DLD1 (cell line): ENCODE results near the gene FRMPD2.

Experiments
- in situ Hi-C: cut with HindIII; loops from 2 replicates; pipeline ENCODE4 v1.10.0; 2017; ENCODE audit warnings: low sequenced_read_pairs

FRMPD2 gene

DNA sequence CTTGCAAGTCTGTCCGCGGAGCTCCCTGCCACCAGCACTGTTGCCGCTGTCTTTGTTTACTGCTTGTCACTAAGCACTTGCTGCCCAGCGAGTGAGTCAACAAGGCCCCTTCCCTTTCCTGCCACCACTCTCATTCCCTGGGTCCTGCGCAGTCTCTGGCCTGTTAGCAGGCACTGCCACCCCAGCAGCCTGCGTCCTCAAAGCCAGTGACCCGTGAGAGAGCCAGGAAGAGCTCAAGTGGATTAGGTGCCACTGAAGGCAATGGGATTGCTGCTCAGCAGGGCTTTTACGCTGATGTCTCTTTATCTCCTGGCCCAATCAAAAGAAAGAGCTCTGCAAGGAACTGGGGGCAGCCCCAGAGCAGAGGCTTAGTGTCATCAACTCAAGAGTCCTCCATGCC, at the start of gene FRMPD2:
Gene FRMPD2 (minus strand): TSS at position 61 of the 400 bp plus-strand sequence. CDS start 129 bp downstream, outside the sequence.
- in situ Hi-C loops, result no loop called here

GRCh38 chr10:48322017-48322416, 47.5 kb upstream of the FRMPD2 start:
- in situ Hi-C loops, result no loop called here

DNA sequence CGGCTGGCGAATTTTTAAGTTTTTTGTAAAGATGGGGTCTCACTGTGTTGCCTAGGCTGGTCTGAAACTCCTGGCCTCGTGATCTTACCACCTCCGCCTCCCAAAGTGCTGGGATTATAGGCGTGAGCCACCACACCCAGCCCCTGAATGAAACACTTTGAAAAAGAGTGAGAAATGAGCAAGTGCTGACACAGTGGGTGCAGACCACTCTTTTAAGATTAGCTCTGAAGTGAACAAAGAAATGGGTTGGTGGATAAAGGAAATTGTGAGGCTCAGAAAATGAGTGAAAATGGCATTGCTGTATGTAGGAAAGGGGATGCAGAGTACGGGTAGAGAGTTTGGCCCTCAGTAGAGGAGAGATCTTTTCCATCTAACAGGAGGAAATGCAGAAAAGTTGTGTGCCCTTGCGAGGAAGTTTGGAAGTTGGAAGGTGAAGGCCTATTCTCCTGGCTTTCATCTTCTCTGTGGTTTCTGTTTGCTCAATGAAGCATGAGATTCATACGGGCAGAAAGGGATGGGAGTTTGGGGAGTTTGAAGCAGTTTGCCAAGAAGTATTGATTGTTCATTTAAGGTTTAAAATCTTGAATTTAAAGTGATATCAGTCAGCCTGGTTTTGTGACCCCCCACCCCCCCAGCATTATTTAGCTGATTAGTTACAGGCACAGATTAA, 43.0 kb upstream of the FRMPD2 start:
- in situ Hi-C loops, result no loop called here

- in situ Hi-C loops, result no loop called here
These were observed 41.7 kb upstream of the FRMPD2 start for GRCh38 chr10:48316236-48316635.

DNA sequence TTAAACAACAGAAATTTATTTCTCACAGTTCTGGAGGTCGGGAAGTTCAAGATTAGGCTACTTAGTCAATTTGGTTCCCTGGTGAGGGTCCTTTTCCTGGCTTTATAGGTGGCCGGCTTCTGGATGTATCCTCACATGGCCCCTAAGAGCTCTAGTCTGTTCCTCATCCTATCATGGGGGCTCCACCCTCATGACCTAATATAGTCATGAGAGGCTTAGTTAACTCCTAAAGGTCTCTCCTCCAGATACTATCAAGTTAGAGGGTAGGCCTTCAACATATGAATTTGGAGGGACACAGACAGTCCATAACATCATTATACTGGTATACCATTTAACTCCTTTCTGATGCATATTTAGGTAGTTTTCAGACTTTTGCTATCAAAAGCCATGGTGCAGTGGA, 39.6 kb upstream of the FRMPD2 start:
- in situ Hi-C loops, result no loop called here

DNA sequence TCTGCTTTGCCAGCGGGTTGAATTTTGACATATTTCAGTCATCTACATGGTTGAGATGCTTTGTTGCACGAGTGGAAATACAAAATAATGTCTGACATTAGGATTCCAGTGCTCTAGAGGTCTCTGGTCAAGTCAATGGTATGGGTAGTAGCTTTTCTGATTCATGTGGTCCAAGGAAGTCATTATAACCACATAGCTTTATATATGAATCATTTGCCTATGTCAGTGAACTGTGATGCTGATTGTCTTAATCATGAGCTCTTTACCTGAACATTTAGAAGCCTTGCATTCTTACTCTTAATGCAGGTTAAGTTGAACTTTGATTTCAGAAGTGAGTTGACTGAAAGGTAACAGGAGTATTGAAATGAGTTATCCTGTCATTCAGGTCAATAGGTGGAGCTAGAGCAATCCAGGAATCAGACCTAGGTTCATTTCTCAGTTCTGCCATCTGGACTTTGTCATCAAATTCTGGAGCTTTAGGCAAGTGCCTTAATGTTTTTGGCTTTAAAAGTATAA, 35.3 kb upstream of the FRMPD2 start:
- in situ Hi-C loops, result no loop called here

DNA sequence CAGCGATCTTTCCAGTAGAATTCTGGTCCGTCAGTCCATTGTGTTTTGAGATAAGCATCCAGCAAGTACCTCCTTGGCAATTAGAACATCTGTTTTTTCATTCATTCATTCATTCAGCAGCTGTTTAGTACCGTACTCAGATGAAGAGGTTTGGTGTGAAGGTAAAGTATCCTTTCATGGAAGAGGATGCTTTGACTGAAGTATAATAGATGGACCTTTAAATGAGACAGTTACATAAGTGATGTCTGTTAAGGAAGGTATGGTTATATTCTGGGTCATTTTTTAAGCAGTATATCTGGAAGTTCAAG, 33.2 kb upstream of the FRMPD2 start:
- in situ Hi-C loops, result no loop called here

GRCh38 chr10:48306870-48307710, 32.6 kb upstream of the FRMPD2 start:
- in situ Hi-C loops, result no loop called here

DNA sequence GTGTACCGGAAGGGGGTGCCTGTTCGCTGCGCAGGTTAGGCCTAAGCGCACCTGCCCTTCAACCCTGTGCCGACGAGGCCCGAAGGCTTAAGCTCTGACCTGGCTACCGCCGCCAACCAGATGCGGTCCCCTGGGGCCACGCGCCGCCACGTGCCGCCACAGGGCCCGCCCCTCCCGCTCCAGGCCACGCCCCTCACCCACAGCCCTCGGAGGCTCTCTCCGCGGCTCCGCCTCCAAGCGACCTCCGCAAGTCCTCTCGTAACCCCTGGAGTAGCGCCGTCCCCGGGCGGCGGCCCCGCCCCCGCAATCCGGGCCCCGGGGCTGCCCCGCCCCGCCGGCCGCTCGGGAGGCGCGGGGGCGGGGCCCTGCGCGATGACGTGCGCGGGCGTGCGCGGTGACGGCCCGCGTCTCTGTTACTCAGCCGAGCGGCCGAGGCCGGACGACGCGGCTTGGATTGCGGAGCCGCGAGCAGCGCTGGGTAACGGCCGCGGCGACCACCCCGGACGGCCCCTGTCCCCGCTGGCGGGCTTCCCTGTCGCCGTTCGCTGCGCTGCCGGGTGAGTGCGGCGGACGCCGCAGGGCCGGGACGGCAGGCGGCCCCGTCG, 31.9 kb upstream of the FRMPD2 start, which contains the start of gene MAPK8:
Gene MAPK8 (plus strand): TSS at position 413 of the 605 bp plus-strand sequence. CDS start 94,984 bp downstream, outside the sequence.
- in situ Hi-C loops, result no loop called here

DNA sequence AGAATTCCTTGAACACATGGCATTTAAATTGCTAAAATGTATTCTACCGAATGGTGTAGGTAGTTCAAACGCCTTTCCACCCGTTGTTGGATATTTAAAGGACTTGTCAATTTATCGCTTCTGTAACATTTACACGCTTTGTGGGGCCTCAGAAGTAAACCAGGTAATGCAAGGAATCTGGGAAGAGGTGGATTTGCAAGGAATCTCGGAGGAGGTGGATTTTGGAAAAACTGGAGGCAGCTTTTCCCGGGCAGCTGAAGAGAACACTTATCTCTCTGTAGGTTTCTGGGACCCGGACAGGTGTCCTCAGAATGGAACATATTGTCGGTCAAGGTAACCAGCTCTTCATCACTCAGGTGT, 31.4 kb upstream of the FRMPD2 start:
- in situ Hi-C loops, result no loop called here

- in situ Hi-C loops, result no loop called here
These were observed 28.3 kb upstream of the FRMPD2 start for GRCh38 chr10:48302515-48303476.

DNA sequence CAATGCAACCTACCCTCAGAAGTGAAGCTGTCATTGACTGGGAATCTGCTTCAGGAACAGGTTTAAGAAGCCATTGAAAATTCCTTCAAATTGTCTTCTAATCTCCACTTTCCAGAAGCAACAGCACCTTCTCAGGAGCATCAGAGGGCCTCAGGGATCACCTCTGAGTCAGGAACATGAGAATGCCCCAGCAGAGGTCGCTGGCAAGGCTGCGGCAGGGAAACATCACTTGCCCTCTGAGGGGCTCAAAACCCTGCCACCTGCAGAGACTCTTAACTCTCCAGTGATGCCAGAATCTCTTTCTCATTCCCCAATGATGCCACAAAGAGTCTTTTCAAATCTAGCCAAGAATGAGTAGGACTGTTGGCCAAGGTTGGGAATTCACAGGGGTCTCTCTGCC, 26.1 kb upstream of the FRMPD2 start:
- in situ Hi-C loops, result no loop called here

DNA sequence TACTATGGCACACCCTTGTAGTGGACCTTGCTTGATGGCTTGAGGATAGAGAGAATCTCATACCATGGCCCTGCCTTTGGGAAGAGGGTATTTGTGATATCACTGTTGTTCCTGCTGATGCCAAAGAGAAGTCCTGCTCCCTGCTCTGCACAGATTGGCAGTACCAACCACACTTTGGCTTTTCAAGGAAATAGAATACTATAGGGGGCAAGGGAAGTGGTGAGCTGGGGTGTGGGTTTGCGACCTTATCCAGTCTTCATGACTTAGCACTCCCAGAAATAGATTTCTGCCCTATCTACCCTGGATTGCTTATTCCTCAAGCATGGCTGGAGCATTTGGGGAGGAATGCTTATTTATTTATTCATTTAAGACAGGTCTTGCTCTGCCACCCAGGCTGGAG, 25.2 kb upstream of the FRMPD2 start:
- in situ Hi-C loops, result no loop called here

DNA sequence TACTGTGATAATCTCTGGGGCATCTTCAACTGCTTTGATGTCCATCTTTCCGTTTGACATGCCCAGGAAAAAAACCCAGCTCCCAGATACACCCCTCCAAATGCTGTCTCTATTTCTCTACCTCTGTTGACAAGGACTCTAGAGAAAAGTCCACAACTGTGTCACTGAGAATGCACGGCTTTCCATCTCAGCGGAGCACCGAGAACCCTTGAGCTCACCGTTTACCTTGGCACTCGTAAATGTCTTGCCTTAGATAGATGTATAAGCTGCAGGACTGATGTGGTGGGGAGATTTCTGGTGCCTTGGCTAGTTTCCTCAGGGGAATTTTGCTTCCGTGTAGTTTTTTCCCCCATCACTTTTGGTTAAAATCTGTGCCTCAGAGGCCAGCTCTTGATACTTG, 24.6 kb upstream of the FRMPD2 start:
- in situ Hi-C loops, result no loop called here

DNA sequence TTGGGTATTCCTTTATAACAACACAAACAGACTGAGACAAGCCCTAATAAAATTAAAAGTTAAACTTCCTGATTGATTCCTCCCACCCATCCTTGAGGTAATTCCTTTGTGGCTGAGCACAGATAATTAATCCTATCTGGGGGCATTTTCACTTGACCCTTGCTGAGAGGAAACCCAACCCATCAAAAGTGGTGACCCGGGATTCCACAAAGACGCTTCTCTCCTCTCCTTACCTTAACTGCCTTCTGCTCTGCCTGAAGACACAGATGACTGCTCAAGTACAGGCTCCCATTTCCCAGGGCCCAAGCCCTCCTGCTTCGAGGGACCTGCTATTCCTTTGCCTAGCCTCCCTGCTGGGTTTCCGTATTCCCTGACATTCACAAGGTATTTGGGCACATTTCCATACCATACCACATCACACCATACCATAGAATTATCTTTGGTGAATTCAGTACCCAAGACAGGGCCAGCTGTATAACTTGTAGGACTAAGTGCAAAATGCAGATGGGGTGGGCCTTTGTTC, 22.1 kb upstream of the FRMPD2 start:
- in situ Hi-C loops, result no loop called here

- in situ Hi-C loops, result no loop called here
These were observed 19.9 kb upstream of the FRMPD2 start for GRCh38 chr10:48294431-48294830.

- in situ Hi-C loops, result no loop called here
These were observed 18.1 kb upstream of the FRMPD2 start for GRCh38 chr10:48292616-48293015.

GRCh38 chr10:48291190-48291589, 16.7 kb upstream of the FRMPD2 start:
- in situ Hi-C loops, result no loop called here

- in situ Hi-C loops, result no loop called here
These were observed 15.8 kb upstream of the FRMPD2 start for GRCh38 chr10:48290286-48290685.

DNA sequence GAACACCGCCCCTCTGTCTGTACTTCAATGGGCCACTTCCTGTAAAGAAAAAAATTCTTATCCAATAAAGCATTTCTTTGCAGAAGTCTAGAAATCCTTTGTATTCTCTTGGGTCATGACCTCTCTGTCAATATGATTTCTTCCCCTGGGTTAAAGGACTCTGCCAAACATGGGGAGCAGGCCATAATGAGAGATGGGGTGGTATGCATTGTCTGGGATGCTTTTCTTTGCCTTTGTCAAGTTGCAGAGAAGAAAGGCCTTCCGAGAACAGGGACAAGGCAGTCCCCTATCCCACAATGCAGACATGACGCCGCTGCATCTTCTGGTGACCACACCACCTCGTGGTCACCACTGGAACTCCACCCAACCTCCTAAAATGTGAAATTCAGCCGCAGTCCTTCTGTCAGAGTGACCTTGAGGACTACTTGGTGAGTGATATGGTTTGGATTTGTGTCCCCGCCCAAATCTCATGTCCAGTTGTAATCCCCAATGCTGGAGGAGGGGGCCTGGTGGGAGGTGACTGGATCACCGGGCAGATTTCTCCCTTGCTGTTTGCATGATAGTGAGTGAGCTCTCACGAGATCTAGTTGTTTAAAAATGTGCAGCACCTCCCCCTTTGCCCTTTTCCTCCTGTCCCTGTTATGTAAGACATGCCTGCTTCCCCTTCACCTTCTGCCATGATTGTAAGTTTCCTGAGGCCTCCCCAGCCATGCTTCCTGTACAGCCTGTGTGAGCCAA, 15.2 kb upstream of the FRMPD2 start:
- in situ Hi-C loops, result no loop called here
